HUES48 (cell line): Measurements from ENCODE around the gene COL24A1.

ENCODE experiments used
- H3K27ac ChIP-seq: one replicate; pipeline ENCODE4 v1.7.0; 2013; ENCODE audit warnings: low read depth, low read length, inconsistent platforms
- H3K27me3 ChIP-seq: 2 replicates; pipeline ENCODE4 v1.6.1; 2013; ENCODE audit warnings: mild to moderate bottlenecking, low read length; ENCODE audit not compliant: control insufficient read depth, insufficient read depth
- H3K36me3 ChIP-seq: 2 replicates; pipeline ENCODE4 v1.6.1; 2013; ENCODE audit warnings: low read length; ENCODE audit not compliant: control insufficient read depth, insufficient read depth
- H3K4me1 ChIP-seq: 2 replicates; pipeline ENCODE4 v1.6.1; 2013; ENCODE audit warnings: mild to moderate bottlenecking, low read length; ENCODE audit not compliant: control insufficient read depth, insufficient read depth
- H3K4me3 ChIP-seq: 2 replicates; pipeline ENCODE4 v1.5.1; 2013; ENCODE audit warnings: mild to moderate bottlenecking, low read depth, low read length
- H3K9ac ChIP-seq: 2 replicates; pipeline ENCODE4 v1.6.1; 2013; ENCODE audit warnings: mild to moderate bottlenecking, low read depth, low read length, moderate library complexity
- H3K9me3 ChIP-seq: 2 replicates; pipeline ENCODE4 v1.6.1; 2013; ENCODE audit warnings: low read length; ENCODE audit not compliant: control insufficient read depth, insufficient read depth

COL24A1 gene

GRCh38 chr1:86152887-86153286 lies 3.7 kb downstream of the COL24A1 start:
- Histone ChIP-seq H3K36me3 (no peaks in the 10 kb centered on the region), H3K27ac (no peak overlapping the region), H3K9ac (no peak overlapping the region), H3K9me3 (no peaks in the 10 kb centered on the region), H3K4me1 (peaks cover 19% of the 10 kb centered on the region), H3K4me3 (no peak overlapping the region), H3K27me3 (peaks cover 47% of the 10 kb centered on the region)

DNA sequence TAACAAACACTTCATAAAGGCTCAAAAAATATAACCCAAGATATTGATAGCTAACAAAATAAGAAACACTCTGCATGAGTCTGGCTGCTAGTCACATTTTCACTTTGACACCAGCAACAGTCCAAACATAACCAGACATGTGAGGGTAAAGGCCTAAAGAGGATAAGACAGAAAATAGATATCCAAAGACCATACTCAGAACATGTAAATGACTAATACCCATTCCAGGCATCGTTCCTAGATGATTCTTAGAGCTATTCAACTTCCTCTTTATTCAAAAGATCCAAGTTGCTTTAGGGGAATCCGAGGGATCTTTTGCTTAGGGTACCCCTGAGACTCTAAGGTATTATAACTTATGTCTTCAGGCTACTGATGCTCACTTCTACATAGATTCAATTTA lies 5.1 kb downstream of the COL24A1 start:
- H3K4me3 ChIP-seq, result no peak overlapping the region
- H3K9me3 ChIP-seq, result no peaks in the 10 kb centered on the region
- no peak overlapping the region for H3K9ac ChIP-seq
- no peaks in the 10 kb centered on the region for H3K36me3 ChIP-seq
- H3K4me1 ChIP-seq, result peaks cover 12% of the 10 kb centered on the region
- H3K27me3 ChIP-seq, result peaks cover 33% of the 10 kb centered on the region
- no peak overlapping the region for H3K27ac ChIP-seq

DNA sequence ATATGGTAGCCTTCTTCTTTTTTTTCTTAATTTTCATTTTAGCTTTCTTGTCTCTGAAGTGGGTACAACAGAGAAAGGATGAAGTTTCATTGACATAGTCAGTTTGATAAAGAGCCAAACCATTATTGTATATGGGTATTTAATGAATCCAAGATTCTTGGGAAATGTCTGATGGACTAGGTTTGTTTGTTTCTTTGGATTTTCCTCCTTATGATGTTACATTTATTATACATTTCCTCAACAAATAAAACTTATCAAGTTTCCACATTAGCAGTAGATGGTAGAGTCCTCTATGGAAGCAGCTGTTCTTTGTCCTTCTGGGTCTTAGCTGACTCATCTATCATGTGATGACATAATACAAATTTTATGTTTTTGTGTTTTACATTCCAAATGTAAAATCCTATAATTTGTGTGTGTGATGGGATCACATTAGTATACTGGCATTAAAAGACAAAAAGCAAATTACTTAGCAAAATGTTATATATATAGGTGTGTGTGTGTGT lies 6.0 kb downstream of the COL24A1 start:
- Histone ChIP-seq H3K27ac (no peak overlapping the region), H3K9ac (no peak overlapping the region), H3K27me3 (peaks cover 25% of the 10 kb centered on the region), H3K9me3 (no peaks in the 10 kb centered on the region), H3K4me3 (no peak overlapping the region), H3K36me3 (no peaks in the 10 kb centered on the region), H3K4me1 (peaks cover 9% of the 10 kb centered on the region)

DNA sequence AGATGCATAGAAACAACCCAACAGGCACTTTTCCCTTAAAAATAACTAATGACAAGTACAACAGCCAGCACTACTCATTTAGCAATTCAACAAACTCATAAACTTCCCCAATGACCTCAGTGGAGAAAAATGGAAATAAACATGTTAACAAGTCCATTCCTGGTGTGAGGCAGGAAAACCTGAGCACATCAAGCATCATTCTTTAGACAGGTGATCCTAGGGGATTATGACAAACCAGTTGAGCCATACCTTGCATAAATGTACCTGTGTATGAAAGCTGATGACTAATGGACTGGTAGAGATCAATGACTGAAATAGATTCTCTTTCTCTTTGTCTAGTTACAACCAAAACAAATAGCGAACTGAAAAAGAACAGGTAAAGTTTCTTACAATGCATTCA lies 7.0 kb downstream of the COL24A1 start:
- Histone ChIP-seq H3K27ac (no peak overlapping the region), H3K9ac (no peak overlapping the region), H3K9me3 (no peaks in the 10 kb centered on the region), H3K36me3 (no peaks in the 10 kb centered on the region), H3K4me1 (peaks cover 2% of the 10 kb centered on the region), H3K27me3 (peaks cover 15% of the 10 kb centered on the region), H3K4me3 (no peak overlapping the region)

- H3K36me3 ChIP-seq, result no peaks in the 10 kb centered on the region
- H3K27me3 ChIP-seq, result no peaks in the 10 kb centered on the region
- H3K9me3 ChIP-seq, result no peaks in the 10 kb centered on the region
- no peak overlapping the region for H3K9ac ChIP-seq
- no peak overlapping the region for H3K4me3 ChIP-seq
- no peaks in the 10 kb centered on the region for H3K4me1 ChIP-seq
- H3K27ac ChIP-seq, result no peak overlapping the region
These were observed 8.8 kb downstream of the COL24A1 start for GRCh38 chr1:86147755-86148154.

- Histone ChIP-seq H3K9me3 (no peaks in the 10 kb centered on the region), H3K27ac (no peak overlapping the region), H3K4me1 (no peaks in the 10 kb centered on the region), H3K4me3 (no peak overlapping the region), H3K9ac (no peak overlapping the region), H3K27me3 (no peaks in the 10 kb centered on the region), H3K36me3 (no peaks in the 10 kb centered on the region)
These were observed 10.0 kb downstream of the COL24A1 start for GRCh38 chr1:86146566-86146965.

GRCh38 chr1:86140281-86140880 lies 16.2 kb downstream of the COL24A1 start:
- H3K4me3 ChIP-seq, result no peak overlapping the region
- no peaks in the 10 kb centered on the region for H3K36me3 ChIP-seq
- no peak overlapping the region for H3K9ac ChIP-seq
- no peak overlapping the region for H3K27ac ChIP-seq
- no peaks in the 10 kb centered on the region for H3K9me3 ChIP-seq
- no peaks in the 10 kb centered on the region for H3K4me1 ChIP-seq
- no peaks in the 10 kb centered on the region for H3K27me3 ChIP-seq

DNA sequence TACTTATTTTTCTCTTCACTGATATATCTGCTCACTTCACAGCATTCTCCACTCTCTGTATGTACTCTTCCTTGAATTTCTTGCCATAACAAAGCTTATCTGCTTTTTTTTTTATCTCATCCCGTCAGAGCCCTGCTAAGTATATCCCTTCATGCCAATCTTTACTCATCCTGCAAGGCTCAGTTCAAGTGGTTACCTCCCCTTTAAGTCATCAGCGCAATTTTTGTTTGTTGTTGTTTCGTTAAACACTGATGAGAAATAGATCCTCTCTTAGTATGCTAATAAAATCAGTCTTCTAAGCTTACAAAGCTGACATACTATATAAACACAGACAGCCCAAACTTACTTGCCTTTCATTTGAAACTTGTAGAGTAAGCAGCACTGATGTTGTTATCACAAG lies 17.8 kb downstream of the COL24A1 start:
- Histone ChIP-seq H3K9ac (no peak overlapping the region), H3K4me1 (no peaks in the 10 kb centered on the region), H3K27ac (no peak overlapping the region), H3K4me3 (no peak overlapping the region), H3K27me3 (no peaks in the 10 kb centered on the region), H3K9me3 (no peaks in the 10 kb centered on the region), H3K36me3 (no peaks in the 10 kb centered on the region)

GRCh38 chr1:86137436-86137835 lies 19.1 kb downstream of the COL24A1 start:
- H3K4me1 ChIP-seq, result no peaks in the 10 kb centered on the region
- H3K9ac ChIP-seq, result no peak overlapping the region
- no peaks in the 10 kb centered on the region for H3K36me3 ChIP-seq
- H3K27me3 ChIP-seq, result no peaks in the 10 kb centered on the region
- H3K27ac ChIP-seq, result no peak overlapping the region
- no peak overlapping the region for H3K4me3 ChIP-seq
- H3K9me3 ChIP-seq, result no peaks in the 10 kb centered on the region

GRCh38 chr1:86119214-86119764 lies 37.3 kb downstream of the COL24A1 start:
- H3K9me3 ChIP-seq, result no peaks in the 10 kb centered on the region
- no peaks in the 10 kb centered on the region for H3K27me3 ChIP-seq
- H3K36me3 ChIP-seq, result no peaks in the 10 kb centered on the region
- no peak overlapping the region for H3K9ac ChIP-seq
- H3K27ac ChIP-seq, result no peak overlapping the region
- no peak overlapping the region for H3K4me3 ChIP-seq
- no peaks in the 10 kb centered on the region for H3K4me1 ChIP-seq

- Histone ChIP-seq H3K4me3 (no peak overlapping the region), H3K9ac (no peak overlapping the region), H3K27me3 (no peaks in the 10 kb centered on the region), H3K27ac (no peak overlapping the region), H3K9me3 (no peaks in the 10 kb centered on the region), H3K36me3 (no peaks in the 10 kb centered on the region), H3K4me1 (no peaks in the 10 kb centered on the region)
These were observed 41.7 kb downstream of the COL24A1 start for GRCh38 chr1:86114816-86115400.
